ENCODE data around the gene SYCN.

SYCN gene

DNA sequence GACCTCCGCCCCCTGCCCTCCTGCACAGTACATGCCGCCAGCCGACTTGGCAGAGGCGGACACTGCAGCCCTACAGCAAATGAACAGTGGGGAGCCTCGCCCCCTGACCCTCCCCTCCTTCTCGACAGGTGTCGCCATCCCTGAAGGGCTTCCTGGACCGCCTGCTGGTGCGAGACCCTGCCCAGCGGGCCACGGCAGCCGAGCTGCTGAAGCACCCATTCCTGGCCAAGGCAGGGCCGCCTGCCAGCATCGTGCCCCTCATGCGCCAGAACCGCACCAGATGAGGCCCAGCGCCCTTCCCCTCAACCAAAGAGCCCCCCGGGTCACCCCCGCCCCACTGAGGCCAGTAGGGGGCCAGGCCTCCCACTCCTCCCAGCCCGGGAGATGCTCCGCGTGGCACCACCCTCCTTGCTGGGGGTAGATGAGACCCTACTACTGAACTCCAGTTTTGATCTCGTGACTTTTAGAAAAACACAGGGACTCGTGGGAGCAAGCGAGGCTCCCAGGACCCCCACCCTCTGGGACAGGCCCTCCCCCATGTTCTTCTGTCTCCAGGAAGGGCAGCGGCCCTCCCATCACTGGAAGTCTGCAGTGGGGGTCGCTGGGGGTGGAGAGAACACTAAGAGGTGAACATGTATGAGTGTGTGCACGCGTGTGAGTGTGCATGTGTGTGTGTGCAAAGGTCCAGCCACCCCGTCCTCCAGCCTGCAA, 25.6 kb downstream of the SYCN start:
- H3K79me2 ChIP-seq (ENCODE audit: insufficient read depth, low read length) = no peaks in the 10 kb centered on the region
- H3K36me3 ChIP-seq (ENCODE audit: insufficient read depth, low read length) = peaks cover 51% of the 10 kb centered on the region; the same call in 1 of the 2 replicates
- H3K9ac ChIP-seq (ENCODE audit: low read depth, low read length, poor library complexity, severe bottlenecking) = no peak overlapping the region
- no peaks in the 10 kb centered on the region for H4K20me1 ChIP-seq (ENCODE audit: insufficient read depth, low read length, poor library complexity, severe bottlenecking)
- no peaks in the 10 kb centered on the region for H3K27me3 ChIP-seq (ENCODE audit: insufficient read depth, low read length, poor library complexity, severe bottlenecking)
- no peaks in the 10 kb centered on the region for H3F3A ChIP-seq (ENCODE audit: low read depth)
- no peak overlapping the region for H3K4me2 ChIP-seq (ENCODE audit: low read depth, low read length, poor library complexity, severe bottlenecking)
- TF ChIP-seq EZH2phosphoT487 (IDR thresholded peaks at IDR 0.05; ENCODE audit: borderline replicate concordance) = no peak
- TF ChIP-seq, protein P1, sequence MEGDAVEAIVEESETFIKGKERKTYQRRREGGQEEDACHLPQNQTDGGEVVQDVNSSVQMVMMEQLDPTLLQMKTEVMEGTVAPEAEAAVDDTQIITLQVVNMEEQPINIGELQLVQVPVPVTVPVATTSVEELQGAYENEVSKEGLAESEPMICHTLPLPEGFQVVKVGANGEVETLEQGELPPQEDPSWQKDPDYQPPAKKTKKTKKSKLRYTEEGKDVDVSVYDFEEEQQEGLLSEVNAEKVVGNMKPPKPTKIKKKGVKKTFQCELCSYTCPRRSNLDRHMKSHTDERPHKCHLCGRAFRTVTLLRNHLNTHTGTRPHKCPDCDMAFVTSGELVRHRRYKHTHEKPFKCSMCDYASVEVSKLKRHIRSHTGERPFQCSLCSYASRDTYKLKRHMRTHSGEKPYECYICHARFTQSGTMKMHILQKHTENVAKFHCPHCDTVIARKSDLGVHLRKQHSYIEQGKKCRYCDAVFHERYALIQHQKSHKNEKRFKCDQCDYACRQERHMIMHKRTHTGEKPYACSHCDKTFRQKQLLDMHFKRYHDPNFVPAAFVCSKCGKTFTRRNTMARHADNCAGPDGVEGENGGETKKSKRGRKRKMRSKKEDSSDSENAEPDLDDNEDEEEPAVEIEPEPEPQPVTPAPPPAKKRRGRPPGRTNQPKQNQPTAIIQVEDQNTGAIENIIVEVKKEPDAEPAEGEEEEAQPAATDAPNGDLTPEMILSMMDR (conservative IDR thresholded peaks at IDR 0.05; ENCODE audit: low read length) = no peak
- H3K4me1 ChIP-seq (ENCODE audit: insufficient read depth, low read length, poor library complexity, severe bottlenecking) = no peaks in the 10 kb centered on the region
- no peak overlapping the region for H2AFZ ChIP-seq (ENCODE audit: low read length)
- no peaks in the 10 kb centered on the region for H3K9me3 ChIP-seq (ENCODE audit: insufficient read depth, low read depth, low read length)
- no peak overlapping the region for H3K4me3 ChIP-seq (ENCODE audit: low read length, poor library complexity, severe bottlenecking)
- no peaks in the 10 kb centered on the region for H3K9me2 ChIP-seq (replicated peaks; ENCODE audit: low read depth, low read length)

DNA sequence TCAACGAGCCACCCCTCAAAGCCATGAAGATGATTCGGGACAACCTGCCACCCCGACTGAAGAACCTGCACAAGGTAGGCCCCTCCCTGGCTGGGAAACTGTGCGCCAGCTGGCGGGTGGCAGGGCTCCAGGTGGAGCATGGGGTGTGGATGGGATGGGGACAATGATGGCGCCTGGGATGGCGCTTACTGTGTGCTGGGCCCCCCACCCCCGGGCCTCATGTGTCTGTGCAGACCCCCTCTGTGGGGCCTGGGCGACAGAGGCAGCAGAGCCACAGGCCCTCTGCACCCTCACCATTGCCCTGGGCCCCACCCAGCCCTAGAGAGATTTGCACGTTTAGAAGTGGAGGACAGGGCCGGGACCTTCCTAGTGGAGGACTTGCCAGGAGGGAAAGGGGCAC, 26.3 kb downstream of the SYCN start:
- Histone ChIP-seq H3K9me3 (ENCODE audit: insufficient read depth, low read depth, low read length) (no peaks in the 10 kb centered on the region), H3F3A (ENCODE audit: low read depth) (no peaks in the 10 kb centered on the region), H3K4me2 (ENCODE audit: low read depth, low read length, poor library complexity, severe bottlenecking) (no peak overlapping the region), H4K20me1 (ENCODE audit: insufficient read depth, low read length, poor library complexity, severe bottlenecking) (no peaks in the 10 kb centered on the region), H3K27me3 (ENCODE audit: insufficient read depth, low read length, poor library complexity, severe bottlenecking) (no peaks in the 10 kb centered on the region), H3K9ac (ENCODE audit: low read depth, low read length, poor library complexity, severe bottlenecking) (no peak overlapping the region), H2AFZ (ENCODE audit: low read length) (no peak overlapping the region), H3K79me2 (ENCODE audit: insufficient read depth, low read length) (no peaks in the 10 kb centered on the region), H3K4me1 (ENCODE audit: insufficient read depth, low read length, poor library complexity, severe bottlenecking) (no peaks in the 10 kb centered on the region), H3K36me3 (ENCODE audit: insufficient read depth, low read length) (peaks cover 51% of the 10 kb centered on the region; the same call in 1 of the 2 replicates), H3K4me3 (ENCODE audit: low read length, poor library complexity, severe bottlenecking) (no peak overlapping the region), H3K9me2 (replicated peaks; ENCODE audit: low read depth, low read length) (no peaks in the 10 kb centered on the region)
- TF ChIP-seq, protein P1 (conservative IDR thresholded peaks at IDR 0.05; ENCODE audit: low read length) = no peak
- TF ChIP-seq EZH2phosphoT487 (IDR thresholded peaks at IDR 0.05; ENCODE audit: borderline replicate concordance) = no peak

DNA sequence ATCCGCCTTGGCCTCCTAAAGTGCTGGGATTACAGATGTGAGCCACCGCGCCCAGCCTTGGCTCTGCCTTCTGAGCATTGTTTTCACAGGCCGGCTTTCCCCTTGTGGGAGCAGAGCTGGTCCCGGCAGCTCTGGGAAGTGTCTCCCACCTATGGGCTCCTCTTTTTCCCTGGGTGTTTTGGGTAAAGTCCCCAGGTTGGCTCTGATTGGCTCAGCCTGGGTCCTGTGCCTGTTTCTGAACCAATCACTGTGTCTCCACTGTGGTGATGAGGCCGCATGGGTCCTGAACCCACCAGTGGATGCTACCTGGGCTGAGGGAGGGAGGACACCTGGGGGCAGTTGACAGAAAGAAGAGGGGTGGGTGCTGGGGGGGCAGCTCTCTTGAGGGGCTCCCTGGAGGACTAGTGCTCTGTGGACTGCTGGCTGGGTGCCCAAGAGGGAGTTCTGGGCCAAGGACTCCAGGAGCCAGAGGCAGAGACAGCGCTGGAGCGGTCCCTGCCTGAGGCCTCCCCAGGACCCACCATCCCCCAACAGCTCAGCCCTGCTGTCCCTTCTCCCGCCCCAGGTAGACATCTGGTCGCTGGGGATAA, 26.9 kb downstream of the SYCN start:
- Histone ChIP-seq H2AFZ (ENCODE audit: low read length) (no peak overlapping the region), H3K9me2 (replicated peaks; ENCODE audit: low read depth, low read length) (no peaks in the 10 kb centered on the region), H3K9ac (ENCODE audit: low read depth, low read length, poor library complexity, severe bottlenecking) (no peak overlapping the region), H3K4me1 (ENCODE audit: insufficient read depth, low read length, poor library complexity, severe bottlenecking) (no peaks in the 10 kb centered on the region), H3K27me3 (ENCODE audit: insufficient read depth, low read length, poor library complexity, severe bottlenecking) (no peaks in the 10 kb centered on the region), H3K4me3 (ENCODE audit: low read length, poor library complexity, severe bottlenecking) (no peak overlapping the region), H3K79me2 (ENCODE audit: insufficient read depth, low read length) (no peaks in the 10 kb centered on the region), H3F3A (ENCODE audit: low read depth) (no peaks in the 10 kb centered on the region), H3K4me2 (ENCODE audit: low read depth, low read length, poor library complexity, severe bottlenecking) (no peak overlapping the region), H3K36me3 (ENCODE audit: insufficient read depth, low read length) (peaks cover 56% of the 10 kb centered on the region; the same call in 1 of the 2 replicates), H4K20me1 (ENCODE audit: insufficient read depth, low read length, poor library complexity, severe bottlenecking) (no peaks in the 10 kb centered on the region), H3K9me3 (ENCODE audit: insufficient read depth, low read depth, low read length) (no peaks in the 10 kb centered on the region)
- TF ChIP-seq, protein P1 (conservative IDR thresholded peaks at IDR 0.05; ENCODE audit: low read length) = no peak

Data from Loucy (cell line).